HG02798 (cell line): Measurements from ENCODE around the gene FRMD8.

ENCODE experiments used
- ATAC-seq: cut with Tn5 transposase; IDR thresholded peaks from one replicate; pipeline ENCODE4 v1.9.1; 2021; ENCODE audit warnings: mild to moderate bottlenecking; ENCODE audit not compliant: unreplicated experiment, poor library complexity

FRMD8 gene

DNA sequence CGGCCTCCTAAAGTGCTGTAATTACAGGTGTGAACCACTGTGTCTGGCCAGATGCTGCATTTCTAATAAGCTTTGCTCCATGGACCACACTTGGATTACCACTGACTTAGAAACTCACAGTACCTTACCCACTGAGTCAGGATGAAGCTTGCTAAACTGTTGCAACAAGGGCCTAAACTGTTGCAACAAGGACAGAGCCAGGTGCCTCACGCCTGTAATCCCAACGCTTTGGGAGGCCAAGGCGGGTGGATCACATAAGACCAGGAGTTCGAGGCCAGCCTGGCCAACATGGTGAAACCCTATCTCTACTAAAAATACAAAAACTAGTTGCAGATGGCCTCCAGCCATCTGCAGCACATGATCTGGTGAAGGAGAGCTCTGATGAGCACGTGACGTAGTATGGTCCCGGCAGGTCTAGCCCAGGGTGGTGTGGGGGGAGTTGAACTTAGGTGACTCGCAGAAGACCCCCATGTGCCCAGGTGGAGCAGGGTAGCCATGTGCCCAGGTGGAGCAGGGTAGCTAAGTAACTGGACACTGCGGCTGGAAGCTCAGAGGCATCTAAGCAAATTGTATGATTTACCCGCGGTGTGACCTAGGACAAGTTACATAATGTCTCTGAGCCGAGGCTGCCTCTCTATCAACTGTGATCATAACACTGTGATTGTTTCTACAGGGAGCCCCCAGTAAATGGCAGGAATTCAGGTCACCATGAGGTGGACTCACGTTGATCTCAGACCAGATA, 12.4 kb upstream of the FRMD8 start:
- ATAC-seq: no peak

DNA sequence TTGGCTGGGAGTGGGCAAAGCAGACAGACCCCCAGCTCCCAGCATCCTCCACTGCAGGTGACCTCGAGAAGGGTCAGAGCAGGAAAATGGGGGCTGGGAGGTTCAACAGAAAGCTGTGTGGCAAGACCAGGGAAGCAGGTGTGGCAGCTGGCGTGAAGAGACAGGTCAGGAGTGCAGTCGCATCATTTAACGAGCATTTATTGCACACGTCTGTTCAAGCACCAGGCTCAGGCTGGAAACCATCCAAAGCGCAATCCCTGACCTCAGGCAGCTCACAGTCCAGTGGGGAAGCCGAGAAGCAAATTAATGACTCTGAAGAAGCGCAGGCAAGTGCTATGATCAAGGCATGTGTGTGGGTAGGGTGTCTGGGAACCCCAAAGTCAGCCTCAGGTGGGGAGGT, 11.4 kb upstream of the FRMD8 start:
- ATAC-seq: no peak

DNA sequence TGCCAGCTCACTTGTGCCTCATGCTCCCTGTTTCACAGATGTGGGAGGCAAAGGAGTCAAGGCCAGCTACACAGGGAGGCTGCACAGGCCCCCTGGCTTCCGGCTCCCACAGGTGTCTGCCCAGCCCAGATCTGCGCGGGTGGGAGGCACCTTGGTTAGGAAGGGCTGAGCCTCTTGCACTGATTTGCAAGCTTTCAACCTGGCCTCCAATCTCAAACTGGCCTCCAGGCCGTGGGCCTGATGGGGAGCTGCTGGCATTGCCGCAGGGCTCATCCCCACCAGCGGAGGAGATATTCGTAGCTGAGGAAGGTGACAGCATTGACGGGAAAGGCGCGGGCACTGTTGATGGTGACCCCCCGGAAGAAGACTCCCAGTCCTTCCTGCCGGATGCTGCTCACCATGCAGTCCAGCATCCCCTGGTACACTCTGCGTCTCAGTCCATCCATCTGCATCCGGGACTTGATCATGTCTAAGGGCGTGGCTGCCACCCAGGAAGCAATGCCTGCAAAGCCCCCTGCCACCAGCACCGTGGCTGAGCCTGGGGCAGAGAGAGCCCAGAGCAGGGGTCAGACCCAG, 10.2 kb upstream of the FRMD8 start:
- ATAC-seq: no peak

DNA sequence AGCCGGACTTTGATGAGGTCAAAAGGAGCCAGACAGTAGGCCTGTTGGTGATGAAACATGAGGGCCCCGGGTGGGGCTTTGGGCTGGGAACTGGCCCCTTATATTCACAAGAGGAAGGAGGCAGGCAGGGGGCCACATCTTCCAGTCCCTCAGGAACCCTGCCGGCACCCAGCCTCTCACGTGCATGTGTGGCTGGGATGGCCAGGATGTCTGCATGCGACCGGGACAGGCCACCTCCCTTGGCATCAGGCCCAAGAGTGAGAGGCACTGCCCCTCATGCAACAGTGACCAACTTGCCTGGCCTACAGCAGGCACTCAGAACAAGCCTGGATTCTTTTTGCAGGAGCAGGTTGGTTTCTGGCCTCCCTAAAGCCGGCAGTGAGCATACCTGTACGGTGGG, 9.4 kb upstream of the FRMD8 start:
- ATAC-seq: no peak

DNA sequence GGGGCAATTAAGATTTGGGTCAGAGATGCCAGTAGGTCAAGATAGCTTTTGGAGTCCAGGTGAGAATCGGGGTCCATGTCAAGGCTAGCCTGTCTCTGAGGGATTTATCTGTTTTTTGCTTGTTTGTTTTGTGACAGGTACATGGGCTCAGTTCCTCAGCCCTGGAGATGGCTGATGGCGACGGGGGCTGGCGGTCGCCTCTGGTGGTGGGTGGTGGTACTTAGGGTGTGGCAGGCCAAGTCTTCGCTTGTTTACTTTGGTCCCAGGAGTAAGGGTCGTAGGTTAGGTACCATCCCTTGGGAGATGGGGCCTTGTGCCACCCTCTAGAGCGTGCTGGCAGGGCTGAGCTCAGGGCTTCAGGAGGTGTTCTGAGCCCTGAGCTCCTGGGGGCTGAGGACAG, 8.7 kb upstream of the FRMD8 start:
- ATAC-seq: no peak

DNA sequence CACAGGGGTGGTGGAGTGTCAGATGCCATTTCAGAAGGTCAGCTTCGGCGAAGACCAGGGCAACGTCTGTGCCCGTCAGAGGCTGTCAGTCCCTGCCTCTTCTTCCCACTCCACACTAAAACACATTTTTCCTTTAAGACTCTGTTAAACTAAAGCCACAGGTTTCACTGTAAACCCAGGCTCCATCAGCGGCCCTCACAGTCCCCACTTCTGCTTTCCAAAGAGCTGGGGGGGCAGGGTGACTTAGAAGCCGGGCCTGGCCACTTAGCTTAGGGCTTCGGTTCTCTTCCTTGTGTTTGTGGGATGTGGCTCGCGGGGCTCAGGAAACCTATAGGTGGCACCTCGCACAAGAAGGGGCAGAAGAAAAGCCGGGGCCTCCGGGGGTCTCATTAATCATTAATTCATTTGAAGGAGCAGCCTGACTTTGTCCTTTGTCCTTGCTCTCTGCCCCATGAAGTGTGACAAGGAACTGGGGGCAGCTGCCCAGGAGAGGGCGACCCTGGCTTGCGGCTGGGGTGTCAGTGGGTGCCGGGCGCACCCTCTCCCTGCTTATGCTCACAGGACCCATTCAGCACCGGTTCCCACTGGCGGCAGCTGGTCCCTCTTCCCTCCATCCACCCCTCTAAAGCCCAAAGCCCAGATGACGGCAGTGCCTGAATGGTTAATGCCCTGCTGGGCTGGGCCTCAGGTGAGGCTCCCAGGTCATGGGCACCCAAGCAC, 8.1 kb upstream of the FRMD8 start:
- ATAC-seq: no peak

DNA sequence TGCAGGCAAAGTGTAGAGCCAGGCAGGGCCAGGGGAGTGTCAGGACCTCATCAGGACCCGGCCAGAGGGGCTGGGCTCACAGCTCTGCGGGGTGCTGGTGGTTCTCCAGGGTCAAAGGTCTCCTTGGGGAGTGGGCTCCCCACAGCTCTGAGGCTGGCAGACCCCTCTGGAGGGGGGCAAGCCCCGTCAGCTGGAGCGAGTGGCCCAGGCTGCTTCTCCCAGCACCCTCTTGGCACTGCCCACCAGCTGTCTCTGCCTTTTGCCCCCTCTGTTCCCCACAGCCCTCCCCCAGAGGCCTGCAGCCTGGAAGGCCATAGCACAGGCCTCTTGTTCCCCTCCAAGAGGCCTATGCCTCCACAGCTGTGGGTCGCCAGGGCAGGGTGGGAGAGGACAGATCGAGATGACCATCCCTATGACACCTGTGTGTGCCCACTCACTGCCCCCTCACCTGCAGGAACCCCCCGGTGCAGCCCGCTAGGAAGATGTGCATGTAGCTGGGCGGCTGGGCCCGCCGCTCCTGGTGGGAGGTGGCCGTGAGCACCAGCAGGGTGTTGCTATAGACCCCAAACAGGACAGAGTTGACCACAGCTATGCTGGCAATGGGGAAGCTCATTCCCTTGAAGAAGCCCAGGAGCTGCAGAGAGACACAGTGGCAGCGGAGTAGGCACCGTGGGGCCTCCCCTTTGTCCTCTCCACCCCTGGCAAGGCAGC, 7.4 kb upstream of the FRMD8 start:
- no peak for ATAC-seq

DNA sequence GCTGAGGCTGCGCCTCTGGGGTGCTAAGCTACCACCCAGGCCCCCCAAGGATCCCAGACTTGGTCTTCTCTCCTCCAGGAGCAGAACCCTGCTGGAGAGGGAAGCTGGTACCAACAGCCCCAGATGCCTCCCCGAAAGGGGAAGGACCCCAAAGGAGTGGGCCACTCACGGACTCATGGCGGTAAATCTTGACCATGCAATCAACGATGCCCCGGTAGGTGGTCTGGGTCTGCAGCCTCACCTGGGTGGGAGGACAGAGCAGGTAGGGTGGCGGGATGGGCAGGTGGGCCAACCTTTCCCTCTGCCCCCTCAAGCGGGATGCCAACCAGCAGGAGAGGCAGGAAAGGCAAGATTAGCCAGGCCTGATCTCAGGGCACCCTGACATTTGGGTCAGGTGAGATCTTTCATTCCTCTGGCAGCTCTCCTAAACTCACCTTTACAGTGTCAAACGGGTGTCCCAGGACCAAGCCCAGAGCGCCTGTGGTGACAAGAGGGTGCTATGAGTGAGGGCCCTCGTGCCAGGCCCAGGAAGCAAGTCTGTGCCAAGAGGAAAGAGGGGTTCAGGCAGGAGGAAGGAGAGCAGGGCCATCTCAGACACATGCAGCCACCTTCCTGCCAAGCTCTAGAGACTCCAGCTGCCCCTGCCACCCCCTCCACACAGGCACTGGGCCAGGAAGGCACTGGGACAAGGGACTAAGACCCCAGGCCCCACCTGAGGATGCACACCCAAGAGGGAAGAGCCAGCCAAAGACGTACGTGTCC, 6.6 kb upstream of the FRMD8 start:
- ATAC-seq: no peak

DNA sequence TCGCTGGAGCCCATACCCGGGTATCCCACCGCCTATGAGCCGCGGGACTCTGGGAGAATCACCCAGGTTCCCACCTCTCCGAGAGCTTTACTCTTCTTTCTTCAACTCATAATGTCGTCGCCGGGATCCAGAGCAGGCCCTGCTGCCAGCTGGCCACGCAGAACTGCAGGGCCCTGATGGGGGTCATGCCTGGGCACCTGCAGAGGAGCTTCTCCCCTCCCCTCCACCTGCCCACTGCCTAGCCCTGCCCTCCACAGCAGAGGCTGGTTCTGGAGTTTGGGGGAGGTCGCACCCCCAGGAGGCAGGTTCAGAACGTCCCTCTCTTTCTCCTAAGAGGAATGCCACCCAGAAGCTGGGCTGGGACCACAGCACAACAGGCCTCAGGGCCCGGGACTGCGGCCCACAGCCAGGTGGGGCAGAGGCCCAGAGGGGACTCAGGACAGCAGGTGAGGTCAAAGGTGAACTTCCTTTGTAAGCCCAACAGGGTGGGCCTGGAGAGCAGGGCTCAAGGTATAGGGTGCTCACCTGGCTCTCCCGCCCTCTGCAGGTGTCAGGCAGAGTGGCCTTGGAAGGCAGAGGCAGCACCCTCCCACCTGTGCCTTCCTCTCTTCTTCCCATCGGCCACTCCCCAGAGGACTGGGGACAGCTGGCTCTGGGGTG, 5.8 kb upstream of the FRMD8 start:
- ATAC-seq: no peak

DNA sequence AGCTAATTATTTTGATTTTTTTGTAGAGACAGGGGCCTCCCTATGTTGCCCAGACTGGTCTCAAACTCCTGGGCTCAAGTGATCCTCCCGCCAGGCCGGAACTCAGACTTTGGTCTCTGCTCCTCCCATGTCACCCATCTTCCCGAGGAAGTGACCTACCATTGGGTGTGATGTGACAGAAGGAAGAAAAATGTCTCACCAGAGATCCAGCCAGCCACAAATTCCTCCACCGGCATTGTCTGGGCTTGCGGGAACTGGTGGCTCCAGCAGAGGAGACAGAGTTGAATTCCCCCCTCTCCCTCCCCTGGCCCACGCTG, 4.8 kb upstream of the FRMD8 start:
- no peak for ATAC-seq

DNA sequence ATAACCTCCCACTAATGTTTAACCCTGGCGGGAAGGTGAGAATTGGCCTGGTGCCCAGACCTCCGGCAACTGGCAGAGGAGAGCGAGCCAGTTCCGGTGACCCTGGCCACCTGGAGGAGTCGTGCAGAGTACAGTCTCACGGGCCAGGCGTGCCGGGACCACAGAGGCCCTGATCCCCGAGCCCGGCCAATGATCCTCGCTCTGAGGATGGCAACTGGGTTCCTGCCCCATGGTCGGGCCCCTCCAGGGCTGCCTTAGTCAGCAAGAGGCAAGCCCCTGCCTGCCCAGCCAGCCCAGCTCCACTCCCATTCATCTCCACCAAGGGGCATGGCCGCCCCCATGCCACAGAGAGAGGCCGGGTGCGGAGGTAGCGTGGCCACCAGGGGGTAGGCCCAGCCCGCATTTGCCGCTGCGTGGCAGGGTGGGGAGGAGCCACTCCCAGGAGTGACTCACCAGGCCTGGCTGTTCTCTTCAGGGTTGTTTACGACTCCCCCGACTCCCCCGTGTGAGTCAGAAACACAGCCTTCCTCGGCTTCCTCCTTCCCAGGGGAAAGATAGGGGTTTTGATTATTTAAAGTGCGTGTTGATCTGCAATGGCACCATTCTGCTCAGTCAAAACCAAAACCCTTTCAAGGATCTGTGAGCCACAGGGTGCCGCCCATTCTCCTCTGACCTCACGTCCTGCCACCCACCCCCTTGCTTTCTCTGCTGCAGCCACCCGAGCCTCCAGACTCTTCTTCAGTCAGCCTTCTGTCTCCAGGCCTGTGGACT, 4.2 kb upstream of the FRMD8 start, which contains the start of gene SLC25A45:
Gene SLC25A45 (minus strand): TSS at position 614 of the 771 bp plus-strand sequence. CDS start 695 bp downstream, outside the sequence.
- ATAC-seq: peak; percentile 65

DNA sequence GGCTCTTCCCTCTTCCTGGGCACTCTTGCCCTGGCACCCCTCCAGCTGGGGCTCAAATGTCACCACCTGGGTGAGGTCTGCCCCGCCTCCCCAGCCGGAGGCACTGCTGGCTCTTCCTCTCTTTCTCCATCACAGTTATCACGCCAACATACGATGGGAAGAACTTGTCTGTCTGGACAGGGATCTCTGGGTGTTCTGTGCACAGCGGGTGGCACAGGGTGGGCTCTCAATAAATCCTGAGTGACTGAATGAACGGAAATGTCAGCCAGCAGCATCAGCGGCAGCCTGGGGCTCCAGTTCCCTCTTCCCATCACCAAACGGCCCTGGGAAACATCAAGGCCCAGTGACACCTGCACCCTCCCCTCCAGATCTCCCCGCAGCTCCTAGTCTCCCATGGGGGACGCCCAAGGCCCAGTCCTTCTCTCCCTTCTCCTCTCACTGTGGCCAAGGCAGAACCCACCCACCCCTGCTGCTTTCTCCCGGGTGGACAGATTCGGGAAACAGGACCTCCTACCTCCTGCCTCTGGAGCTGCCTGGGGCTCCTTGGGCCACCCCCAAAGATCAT, 3.6 kb upstream of the FRMD8 start:
- ATAC-seq: no peak

DNA sequence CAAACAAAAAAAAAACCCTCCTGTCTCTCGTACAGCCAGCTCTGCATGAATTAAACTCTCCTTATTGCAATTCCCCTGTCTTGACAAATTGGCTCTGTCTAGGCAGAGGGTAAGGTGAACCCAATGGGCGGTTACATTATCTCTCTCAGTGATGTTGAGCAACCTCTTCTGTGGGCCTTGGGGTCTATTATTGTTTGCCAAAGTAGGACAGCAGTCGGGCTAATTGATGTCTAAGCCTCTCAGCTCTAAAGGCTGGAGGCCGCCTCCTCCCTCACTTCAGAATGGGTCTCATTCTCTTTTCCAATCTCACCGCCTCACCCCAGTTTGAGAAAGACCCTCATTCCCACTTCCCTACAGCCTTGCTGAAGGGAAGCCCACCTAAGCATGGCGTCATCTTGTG, 2.7 kb upstream of the FRMD8 start:
- ATAC-seq: no peak

DNA sequence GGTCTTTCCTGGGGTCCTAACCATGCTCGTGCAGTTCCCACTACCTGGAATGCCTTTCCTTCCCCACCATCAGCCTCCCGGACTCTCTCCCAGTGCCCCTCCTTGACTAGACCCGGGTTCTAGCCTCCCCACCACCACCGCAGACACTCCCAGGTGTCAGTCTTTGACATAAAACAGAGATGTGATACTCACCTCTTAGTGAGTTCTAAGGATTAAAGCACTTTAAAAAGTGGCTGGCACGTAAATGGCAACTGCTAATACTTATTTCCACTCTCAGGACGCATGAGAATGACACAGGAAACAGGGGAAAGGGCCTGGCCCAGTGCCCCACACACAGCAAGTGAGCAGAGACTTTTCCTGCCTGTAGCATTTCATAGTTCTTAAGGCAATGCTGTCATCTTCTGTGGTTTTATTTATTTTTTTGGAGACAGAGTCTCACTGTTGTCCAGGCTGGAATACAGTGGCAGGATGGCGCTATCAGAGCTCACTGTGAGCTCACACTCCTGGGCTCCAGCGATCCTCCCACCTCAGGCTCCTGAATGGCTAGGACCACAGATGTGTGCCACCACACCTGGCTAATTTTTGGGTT, 2.0 kb upstream of the FRMD8 start:
- no peak for ATAC-seq

DNA sequence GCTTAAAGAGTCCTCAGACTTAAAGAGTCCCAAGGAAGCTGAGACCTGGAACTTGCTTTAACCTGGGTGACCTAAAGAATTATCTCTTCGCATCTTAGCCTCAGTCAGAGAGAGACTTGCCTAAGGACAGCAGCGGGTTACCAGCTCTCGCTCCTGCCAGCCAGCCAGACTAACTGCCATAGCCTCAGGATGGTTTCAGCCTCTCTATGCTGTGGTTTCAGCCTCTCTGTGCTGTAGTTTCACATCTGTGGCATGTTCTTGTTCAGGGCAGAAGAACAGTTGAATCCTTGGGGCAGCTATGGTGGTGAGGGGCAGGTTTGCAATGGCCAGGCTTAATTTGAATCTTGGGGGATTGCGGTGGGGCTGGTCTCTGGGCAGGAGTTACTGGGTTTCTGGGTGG, 2.3 kb downstream of the FRMD8 start:
- no peak for ATAC-seq

DNA sequence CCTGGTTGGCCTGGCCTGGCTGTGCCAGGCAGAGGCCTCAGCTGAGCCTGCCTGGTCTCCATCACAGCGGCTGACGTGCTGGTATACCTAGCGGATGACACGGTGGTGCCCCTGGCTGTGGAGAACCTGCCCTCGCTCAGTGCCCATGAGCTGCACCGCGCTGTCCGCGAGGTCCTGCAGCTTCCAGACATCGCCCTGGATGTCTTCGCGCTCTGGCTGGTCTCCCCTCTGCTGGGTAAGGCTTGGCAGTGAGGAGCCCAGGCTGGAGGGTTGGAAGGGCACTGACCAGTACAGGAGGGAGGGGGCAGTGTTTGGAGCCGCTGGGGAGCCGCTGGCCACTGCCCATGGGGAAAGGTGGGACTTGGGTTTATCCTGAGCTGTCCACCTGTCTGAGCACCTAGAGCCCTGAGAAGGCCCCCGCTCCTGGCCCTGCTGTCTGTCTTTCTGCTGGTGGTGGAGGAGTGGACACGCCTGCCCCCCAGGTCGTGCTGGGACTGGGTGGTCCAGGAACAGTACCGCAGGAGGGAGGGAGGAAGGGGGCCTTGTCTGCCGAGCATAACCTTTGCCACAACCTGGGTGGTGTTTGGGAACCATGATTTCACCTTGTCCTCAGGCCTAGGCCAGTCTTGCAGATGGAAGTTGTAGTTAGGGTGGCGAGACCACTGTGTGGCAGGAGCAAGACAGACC, 3.0 kb downstream of the FRMD8 start:
- ATAC-seq: no peak

DNA sequence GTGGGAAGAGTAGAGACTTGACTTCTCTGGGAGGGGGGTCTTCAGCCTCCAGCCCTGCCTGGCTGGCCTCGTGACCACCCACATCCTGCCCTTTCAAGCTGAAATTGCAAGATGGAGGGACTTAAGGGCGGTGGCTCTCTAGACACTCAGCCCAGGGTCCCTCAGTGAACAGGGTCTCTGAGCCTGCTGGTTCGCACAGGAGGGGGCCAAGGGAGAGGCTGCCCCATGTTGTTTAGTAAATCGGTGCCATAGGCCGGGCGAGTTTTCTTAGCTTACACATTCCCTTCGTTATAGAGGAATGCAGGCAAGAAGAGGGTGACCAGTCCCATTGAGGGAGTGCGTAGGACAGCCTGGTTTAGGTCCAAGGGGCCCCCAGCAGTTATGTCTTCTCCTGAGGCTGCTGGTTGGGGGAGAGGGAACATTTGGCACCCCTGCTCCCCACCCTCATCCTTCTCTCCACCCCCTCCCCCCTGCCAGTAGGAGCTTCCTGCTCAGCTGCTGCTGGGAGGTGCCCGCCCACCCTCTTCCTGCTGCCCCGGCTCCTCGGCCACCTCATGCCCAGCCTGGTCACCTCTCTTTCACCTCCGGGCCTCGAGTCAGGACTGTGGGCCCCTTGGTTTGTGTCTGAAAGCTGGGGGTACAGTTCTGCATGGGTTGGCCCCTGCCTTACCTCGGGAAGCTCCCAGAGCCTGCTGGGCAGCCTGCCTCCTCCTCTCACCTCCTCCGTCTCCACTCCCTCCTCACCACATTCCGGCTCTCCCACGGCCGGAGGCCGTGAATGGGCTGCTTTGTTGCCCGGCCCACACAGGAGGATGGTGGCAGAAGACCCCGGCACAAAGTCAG, 3.9 kb downstream of the FRMD8 start:
- ATAC-seq: no peak
